Astrocyte of the spinal cord (primary cell): ENCODE measurements around the gene FSTL1.
"Not testable (repeated sequence)": the region's sequence is repeated elsewhere in the genome, so short reads cannot be mapped to it uniquely, and the experiment has no call there.

ENCODE experiments used
- DNase-seq: peaks from one replicate; pipeline ENCODE4 v3.0.0; 2011; ENCODE audit warnings: low read depth, low spot score
- H3K4me3 ChIP-seq: 2 replicates; pipeline ENCODE4 v1.5.1; 2011; ENCODE audit warnings: low read depth, mild to moderate bottlenecking, low read length, moderate library complexity
- CTCF ChIP-seq: IDR thresholded peaks from 2 replicates; pipeline ENCODE4 v1.5.1; 2012; ENCODE audit warnings: low read depth, mild to moderate bottlenecking, low read length, inconsistent platforms
- in situ Hi-C: cut with HindIII; loops from 2 replicates; pipeline ENCODE4 v1.10.0; 2017; ENCODE audit warnings: low sequenced_read_pairs

The FSTL1 gene

GRCh38 chr3:120382941-120383447 is 67.8 kb downstream of the FSTL1 start:
- DNase-seq = no peak
- H3K4me3 ChIP-seq = no peak overlapping the region
- in situ Hi-C loops = no loop called here
- TF ChIP-seq CTCF = no peak

- H3K4me3 ChIP-seq = no peak overlapping the region
- TF ChIP-seq CTCF = no peak
- in situ Hi-C loops = no loop called here
- DNase-seq = no peak
Measured at GRCh38 chr3:120381503-120381902, 69.3 kb downstream of the FSTL1 start.

- DNase-seq, H3K4me3 ChIP-seq, in situ Hi-C loops: not testable (repeated sequence)
Measured at GRCh38 chr3:120377948-120378347, 72.8 kb downstream of the FSTL1 start.

DNA sequence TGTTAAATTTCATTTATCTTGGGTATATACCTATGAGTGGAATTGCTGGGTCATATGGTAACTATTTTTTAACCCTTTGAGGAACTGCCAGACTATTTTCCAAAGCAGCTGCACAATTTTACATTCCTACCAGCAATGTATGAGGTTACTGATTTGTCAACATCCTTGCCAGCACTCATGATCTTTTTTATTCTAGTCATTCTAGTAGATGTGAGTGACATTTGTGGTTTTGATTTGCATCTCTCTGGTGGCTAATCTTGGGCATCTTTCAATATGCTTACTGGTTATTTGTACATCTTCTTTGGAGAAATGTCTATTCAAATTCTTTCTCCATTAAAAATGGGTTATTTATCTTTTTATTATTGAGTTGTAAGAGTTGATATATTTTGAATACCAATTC is 80.3 kb downstream of the FSTL1 start:
- no peak for TF ChIP-seq CTCF
- in situ Hi-C loops = no loop called here

DNA sequence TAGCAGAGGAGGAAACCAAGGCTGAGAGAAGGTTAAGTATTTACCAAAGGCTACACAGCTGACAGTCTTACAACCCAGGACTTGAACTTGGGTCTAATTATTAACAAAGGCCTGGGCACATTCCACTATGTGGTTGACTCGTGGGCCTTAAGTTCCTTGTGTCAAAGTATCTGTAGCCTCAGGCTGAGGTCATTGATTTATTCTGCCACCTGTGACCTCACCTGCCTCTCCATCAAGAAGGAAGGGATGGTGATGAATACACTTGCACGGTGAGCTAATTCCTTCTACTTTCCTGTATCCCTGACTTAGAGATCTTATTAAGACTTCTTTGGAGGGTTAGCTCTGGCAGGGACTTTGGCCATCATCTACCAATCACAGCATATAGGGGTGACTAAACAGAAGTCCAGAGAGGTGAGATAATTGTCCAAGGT is 81.7 kb downstream of the FSTL1 start:
- H3K4me3 ChIP-seq = no peak overlapping the region
- TF ChIP-seq CTCF = no peak
- DNase-seq = no peak
- in situ Hi-C loops = no loop called here

More for the DNA sequence above, 80.3 kb downstream of the FSTL1 start:
- no peak for DNase-seq
- no peak overlapping the region for H3K4me3 ChIP-seq

DNA sequence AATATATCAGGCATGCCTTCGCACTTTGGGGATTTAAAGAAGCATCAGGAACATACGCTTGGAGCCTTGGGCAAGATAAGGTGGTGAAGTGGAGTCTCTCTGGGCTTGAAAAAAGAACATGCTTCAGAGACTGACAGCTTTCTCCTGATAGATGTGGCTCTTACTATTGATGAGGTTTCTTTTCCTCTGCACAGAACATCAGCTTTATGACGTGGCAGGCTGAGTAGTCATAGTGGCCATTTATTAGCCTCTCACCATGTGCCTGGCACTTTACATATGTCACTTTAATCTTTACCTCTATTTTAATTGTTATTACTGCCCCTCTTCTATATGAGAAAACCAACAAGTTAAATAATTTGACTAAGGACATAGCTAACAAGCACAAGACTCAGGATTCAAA is 82.6 kb downstream of the FSTL1 start:
- no peak overlapping the region for H3K4me3 ChIP-seq
- in situ Hi-C loops = no loop called here
- DNase-seq = no peak
- no peak for TF ChIP-seq CTCF

- peak; percentile 8 for DNase-seq
- in situ Hi-C loops = no loop called here
- H3K4me3 ChIP-seq = no peak overlapping the region
- TF ChIP-seq CTCF = no peak
Measured at GRCh38 chr3:120364821-120365220, 86.0 kb downstream of the FSTL1 start.
